ENCODE data around the gene CNN2. TPM values are rescaled to one million over a fixed set of nuclear protein-coding genes. Genes with fewer than 3 reads are reported as not detected.

CNN2 gene
- total and polyA plus RNA-seq, 2 of the 13 experiments (the other 11 are each of a cell fraction or from before 2014, with no cell fraction given): 63.6 to 70.0 TPM

DNA sequence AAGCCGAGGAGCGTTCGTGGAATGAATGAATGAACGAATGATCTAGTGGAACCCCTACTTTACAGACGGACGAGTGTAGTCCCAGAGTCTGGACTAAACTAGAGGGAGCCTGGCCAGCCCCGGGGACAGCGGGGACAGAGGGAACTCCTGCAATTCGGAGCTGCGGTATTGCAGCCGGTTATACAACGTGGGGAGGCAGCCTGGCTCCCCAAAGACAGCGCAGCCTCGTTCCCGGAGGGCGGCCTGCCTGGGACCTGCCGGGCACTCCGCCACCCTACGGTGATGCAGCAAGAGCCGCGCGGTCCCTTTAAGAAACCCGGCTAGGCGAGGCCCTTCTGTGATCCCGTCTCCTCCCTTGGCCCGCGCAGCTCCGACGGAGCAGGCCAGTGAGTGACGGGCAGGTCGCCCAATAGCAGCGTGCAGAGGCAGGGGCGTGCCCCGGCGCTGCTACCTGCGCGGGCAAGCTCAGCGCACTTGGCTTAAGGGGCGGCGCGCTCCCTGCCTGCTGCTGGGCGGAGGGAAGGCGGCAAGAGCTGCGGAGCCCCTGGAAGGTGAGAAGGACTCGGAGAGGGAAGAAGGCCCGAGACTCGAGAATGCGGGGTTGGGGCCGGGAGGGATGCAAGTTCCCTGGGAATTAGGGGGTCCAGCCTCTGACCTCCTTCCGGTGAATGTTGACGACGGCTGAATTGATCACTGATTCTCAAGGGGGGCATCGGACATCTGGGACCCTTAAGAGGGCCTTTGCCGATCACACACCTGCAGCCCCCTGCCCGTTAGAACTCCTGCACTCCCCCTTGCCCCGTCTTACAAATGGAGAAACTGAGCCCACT, 13.5 kb downstream of the CNN2 start, which contains the start of gene ABCA7 (continued):
- no peak for TF ChIP-seq ZNF281 (CRISPR knock-in tag; IDR thresholded peaks at IDR 0.05; ENCODE audit: borderline replicate concordance)
- 0 out of 2 replicates have a peak, but pooled peaks have one; percentile 70 for TF ChIP-seq FOXC1 (CRISPR knock-in tag; IDR thresholded peaks at IDR 0.05; ENCODE audit: borderline replicate concordance)
- TF ChIP-seq ARNT2 (CRISPR knock-in tag; IDR thresholded peaks at IDR 0.05; ENCODE audit: low read depth): peak; percentile 41; the same call in 1 of the 2 replicates
- no peak for TF ChIP-seq SOX13 (IDR thresholded peaks at IDR 0.05)
- peak; percentile 32 to 94; a peak in 2 of 4 replicates for TF ChIP-seq SOX13 (CRISPR knock-in tag; conservative IDR thresholded peaks at IDR 0.05 in 1 of 2, IDR thresholded peaks at IDR 0.05 in 1 of 2)
- peak; percentile 68 for TF ChIP-seq ZFX (CRISPR knock-in tag; IDR thresholded peaks at IDR 0.05; ENCODE audit: low read depth)
- TF ChIP-seq FOXO1 (CRISPR knock-in tag; IDR thresholded peaks at IDR 0.05): no peak
- TF ChIP-seq PTBP1 (IDR thresholded peaks at IDR 0.05; ENCODE audit: low read depth, low read length, poor library complexity, severe bottlenecking): no peak
- no peak for TF ChIP-seq SATB2 (CRISPR knock-in tag; IDR thresholded peaks at IDR 0.05)
- TF ChIP-seq ATF1 (CRISPR knock-in tag; IDR thresholded peaks at IDR 0.05): no peak
- TF ChIP-seq THAP8 (CRISPR knock-in tag; IDR thresholded peaks at IDR 0.05; ENCODE audit: borderline replicate concordance): no peak
- TF ChIP-seq ZBTB49 (CRISPR knock-in tag; IDR thresholded peaks at IDR 0.05; ENCODE audit: borderline replicate concordance): 0 out of 2 replicates have a peak, but pooled peaks have one; percentile 14
- no peak for TF ChIP-seq KLF12 (CRISPR knock-in tag; IDR thresholded peaks at IDR 0.05; ENCODE audit: borderline replicate concordance)
- no peak for TF ChIP-seq KDM4B (CRISPR knock-in tag; IDR thresholded peaks at IDR 0.05)
- TF ChIP-seq MEF2D (CRISPR knock-in tag; IDR thresholded peaks at IDR 0.05): peak; percentile 59; the same call in 1 of the 2 replicates
- TF ChIP-seq, protein P1, sequence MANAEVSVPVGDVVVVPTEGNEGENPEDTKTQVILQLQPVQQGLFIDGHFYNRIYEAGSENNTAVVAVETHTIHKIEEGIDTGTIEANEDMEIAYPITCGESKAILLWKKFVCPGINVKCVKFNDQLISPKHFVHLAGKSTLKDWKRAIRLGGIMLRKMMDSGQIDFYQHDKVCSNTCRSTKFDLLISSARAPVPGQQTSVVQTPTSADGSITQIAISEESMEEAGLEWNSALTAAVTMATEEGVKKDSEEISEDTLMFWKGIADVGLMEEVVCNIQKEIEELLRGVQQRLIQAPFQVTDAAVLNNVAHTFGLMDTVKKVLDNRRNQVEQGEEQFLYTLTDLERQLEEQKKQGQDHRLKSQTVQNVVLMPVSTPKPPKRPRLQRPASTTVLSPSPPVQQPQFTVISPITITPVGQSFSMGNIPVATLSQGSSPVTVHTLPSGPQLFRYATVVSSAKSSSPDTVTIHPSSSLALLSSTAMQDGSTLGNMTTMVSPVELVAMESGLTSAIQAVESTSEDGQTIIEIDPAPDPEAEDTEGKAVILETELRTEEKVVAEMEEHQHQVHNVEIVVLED (CRISPR knock-in tag; IDR thresholded peaks at IDR 0.05; ENCODE audit: borderline replicate concordance): peak; percentile 70
- peak; percentile 72; the same call in 1 of the 2 replicates for TF ChIP-seq ZNF292 (CRISPR knock-in tag; IDR thresholded peaks at IDR 0.05; ENCODE audit: borderline replicate concordance, low read depth)
- TF ChIP-seq FOXA3 (CRISPR knock-in tag; IDR thresholded peaks at IDR 0.05): no peak; the same call in 1 of the 2 replicates
- no peak for TF ChIP-seq ZFP36 (IDR thresholded peaks at IDR 0.05; ENCODE audit: borderline replicate concordance, low read depth, low read length, partially characterized antibody)
- no peak for TF ChIP-seq KMT2B (CRISPR knock-in tag; IDR thresholded peaks at IDR 0.05)
- no peak for TF ChIP-seq ZNF615 (CRISPR knock-in tag; IDR thresholded peaks at IDR 0.05; ENCODE audit: borderline replicate concordance)
- no peak for TF ChIP-seq MAFF (IDR thresholded peaks at IDR 0.05; ENCODE audit: low read depth, low read length)

Data from HepG2 (cell line).